Trophoblast cell (in vitro differentiated cells and primary cell): ENCODE data around the gene FTO.
A peak's percentile ranks its signal among the peaks of the same experiment; 100 is the strongest.

Source experiments
- DNase-seq, 2 donors: peaks; one replicate each; pipeline ENCODE4 v3.0.0-alpha.2; 2016
- H2AFZ ChIP-seq: 2 replicates; pipeline ENCODE4 v1.6.1; 2013; ENCODE audit warnings: low read length, moderate library complexity, mild to moderate bottlenecking; ENCODE audit not compliant: insufficient read depth, poor library complexity
- H2AK5ac ChIP-seq: 2 replicates; pipeline ENCODE4 v1.6.1; 2013; ENCODE audit warnings: mild to moderate bottlenecking, low read length
- H2BK120ac ChIP-seq: 2 replicates; pipeline ENCODE4 v1.6.1; 2013; ENCODE audit warnings: low read length, mild to moderate bottlenecking, moderate library complexity; ENCODE audit not compliant: insufficient read depth, poor library complexity
- H2BK12ac ChIP-seq: 2 replicates; pipeline ENCODE4 v1.6.1; 2013; ENCODE audit warnings: mild to moderate bottlenecking, low read length, moderate library complexity
- H2BK5ac ChIP-seq: 2 replicates; pipeline ENCODE4 v1.6.1; 2013; ENCODE audit warnings: low read length, low read depth, moderate library complexity, mild to moderate bottlenecking; ENCODE audit not compliant: poor library complexity
- H3K14ac ChIP-seq: 2 replicates; pipeline ENCODE4 v1.6.1; 2013; ENCODE audit warnings: mild to moderate bottlenecking, low read length
- H3K18ac ChIP-seq: 2 replicates; pipeline ENCODE4 v1.6.1; 2013; ENCODE audit warnings: mild to moderate bottlenecking, low read length
- H3K23ac ChIP-seq: 2 replicates; pipeline ENCODE4 v1.6.1; 2013; ENCODE audit warnings: low read length
- H3K27ac ChIP-seq: 2 replicates; pipeline ENCODE4 v1.5.1; 2013; ENCODE audit warnings: low read depth, mild to moderate bottlenecking, inconsistent platforms, low read length, moderate library complexity
- H3K27me3 ChIP-seq: 2 replicates; pipeline ENCODE4 v1.6.1; 2013; ENCODE audit warnings: inconsistent platforms, mild to moderate bottlenecking, low read length, moderate library complexity; ENCODE audit not compliant: insufficient read depth
- H3K36me3 ChIP-seq, 2 experiments: 1 replicate in 1 of 2; 2 replicates in 1 of 2; pipeline ENCODE4 v1.6.1; 2013; ENCODE audit warnings: low read length in 2 of 2, mild to moderate bottlenecking in 2 of 2, moderate library complexity in 1 of 2; ENCODE audit not compliant: insufficient read depth in 2 of 2, control insufficient read depth in 1 of 2
- H3K4ac ChIP-seq: 2 replicates; pipeline ENCODE4 v1.6.1; 2013; ENCODE audit warnings: low read depth, mild to moderate bottlenecking, low read length, moderate library complexity
- H3K4me1 ChIP-seq, 2 experiments: 1 replicate in 1 of 2; 2 replicates in 1 of 2; pipeline ENCODE4 v1.6.1; 2013; ENCODE audit warnings: low read length in 2 of 2, mild to moderate bottlenecking in 2 of 2, moderate library complexity in 1 of 2; ENCODE audit not compliant: insufficient read depth in 2 of 2, control insufficient read depth in 1 of 2
- H3K4me2 ChIP-seq: 2 replicates; pipeline ENCODE4 v1.6.1; 2013; ENCODE audit warnings: inconsistent platforms, mild to moderate bottlenecking, low read length, moderate library complexity
- H3K4me3 ChIP-seq: 2 replicates; pipeline ENCODE4 v1.5.1; 2013; ENCODE audit warnings: mild to moderate bottlenecking, low read depth, low read length, inconsistent platforms
- H3K79me1 ChIP-seq: one replicate; pipeline ENCODE4 v1.6.1; 2013; ENCODE audit warnings: low read length
- H3K79me2 ChIP-seq: 2 replicates; pipeline ENCODE4 v1.6.1; 2013; ENCODE audit warnings: low read length, mild to moderate bottlenecking; ENCODE audit not compliant: control insufficient read depth, insufficient read depth, poor library complexity
- H3K9ac ChIP-seq: 2 replicates; pipeline ENCODE4 v1.6.1; 2013; ENCODE audit warnings: mild to moderate bottlenecking, low read length
- H3K9me3 ChIP-seq: 2 replicates; pipeline ENCODE4 v1.6.1; 2013; ENCODE audit warnings: low read depth, mild to moderate bottlenecking, control low read depth, inconsistent platforms, low read length; ENCODE audit not compliant: insufficient read depth
- H4K12ac ChIP-seq: 2 replicates; pipeline ENCODE4 v1.6.1; 2013; ENCODE audit warnings: low read depth, mild to moderate bottlenecking, low read length, moderate library complexity
- H4K8ac ChIP-seq: 2 replicates; pipeline ENCODE4 v1.6.1; 2013; ENCODE audit warnings: low read depth, mild to moderate bottlenecking, low read length, moderate library complexity
- H4K91ac ChIP-seq: one replicate; pipeline ENCODE4 v1.6.1; 2013; ENCODE audit warnings: low read depth, mild to moderate bottlenecking, low read length, moderate library complexity
- WGBS: extraction: QIAGEN DNeasy Blood & Tissue Kit; methylation state at CpG from one replicate; pipeline ENCODE4 v1.1.7; 2013; ENCODE audit warnings: missing lambda C conversion rate; ENCODE audit not compliant: insufficient read length, insufficient coverage; ENCODE audit errors: extremely low coverage; 5-methylcytosine and 5-hydroxymethylcytosine counted together

Gene FTO

GRCh38 chr16:53908731-53909130 is 204.8 kb downstream of the FTO start:
- Histone ChIP-seq H2BK120ac (no peak overlapping the region), H3K4me1 (peaks cover 0 to 5% of the 10 kb centered on the region in 2 experiments), H4K8ac (no peak overlapping the region), H3K79me2 (no peaks in the 10 kb centered on the region), H3K18ac (no peak overlapping the region), H2AFZ (no peak overlapping the region), H3K9ac (no peak overlapping the region), H2AK5ac (no peak overlapping the region), H3K23ac (no peak overlapping the region), H3K4me3 (no peak overlapping the region), H3K14ac (no peak overlapping the region), H2BK5ac (no peak overlapping the region), H4K91ac (no peak overlapping the region), H3K27me3 (no peaks in the 10 kb centered on the region), H3K4me2 (no peak overlapping the region), H2BK12ac (no peak overlapping the region), H3K36me3 (no peaks in the 10 kb centered on the region), H4K12ac (no peak overlapping the region), H3K4ac (no peak overlapping the region), H3K27ac (no peak overlapping the region), H3K9me3 (no peaks in the 10 kb centered on the region), H3K79me1 (no peaks in the 10 kb centered on the region)
- no CpG with 5 or more reads among the region's 3 CpGs for WGBS
- DNase-seq: no peak

GRCh38 chr16:53910990-53911389 is 207.0 kb downstream of the FTO start:
- DNase-seq: no peak
- Histone ChIP-seq H2BK5ac (no peak overlapping the region), H3K4me3 (no peak overlapping the region), H3K9me3 (no peaks in the 10 kb centered on the region), H4K91ac (no peak overlapping the region), H4K8ac (no peak overlapping the region), H3K27me3 (no peaks in the 10 kb centered on the region), H3K79me1 (no peaks in the 10 kb centered on the region), H3K27ac (no peak overlapping the region), H3K23ac (peak overlapping the region; percentile 54), H3K18ac (no peak overlapping the region), H3K4me2 (no peak overlapping the region), H4K12ac (no peak overlapping the region), H3K14ac (no peak overlapping the region), H3K79me2 (no peaks in the 10 kb centered on the region), H3K9ac (no peak overlapping the region), H3K36me3 (no peaks in the 10 kb centered on the region), H2BK120ac (no peak overlapping the region), H3K4ac (no peak overlapping the region), H2AK5ac (no peak overlapping the region), H2AFZ (no peak overlapping the region), H3K4me1 (peaks cover 0 to 5% of the 10 kb centered on the region in 2 experiments), H2BK12ac (no peak overlapping the region)
- no CpG with 5 or more reads among the region's 7 CpGs for WGBS

GRCh38 chr16:53911513-53911912 is 207.6 kb downstream of the FTO start:
- no peak overlapping the region for H2AK5ac ChIP-seq
- H2AFZ ChIP-seq: no peak overlapping the region
- H3K4me1 ChIP-seq: peaks cover 0 to 5% of the 10 kb centered on the region in 2 experiments

DNA sequence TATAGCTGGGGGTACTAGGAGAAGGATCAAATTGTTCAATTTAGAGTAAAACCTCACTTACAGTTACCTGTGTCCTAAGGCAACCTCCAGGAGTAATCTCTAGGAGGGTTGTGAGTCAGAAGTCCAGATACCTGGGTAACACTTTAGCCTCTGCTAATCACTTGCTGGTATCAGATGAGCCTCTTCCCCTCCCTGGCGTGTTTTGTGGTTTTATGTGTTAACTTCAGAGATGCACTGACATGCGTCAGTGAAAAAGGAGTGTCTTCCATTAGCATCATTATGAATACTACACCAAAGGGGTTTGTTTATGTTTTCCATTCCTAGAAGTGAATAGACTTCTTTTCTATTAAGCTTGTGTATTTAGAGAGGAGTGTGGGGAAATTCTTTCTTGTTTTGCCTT is 208.2 kb downstream of the FTO start:
- H2BK5ac ChIP-seq: no peak overlapping the region
- no peak overlapping the region for H3K9ac ChIP-seq
- H3K4me2 ChIP-seq: no peak overlapping the region
- no peaks in the 10 kb centered on the region for H3K36me3 ChIP-seq
- H2AK5ac ChIP-seq: no peak overlapping the region
- no peak overlapping the region for H3K14ac ChIP-seq
- H4K12ac ChIP-seq: no peak overlapping the region
- WGBS: no CpG with 5 or more reads among the region's 2 CpGs
- no peak overlapping the region for H2BK12ac ChIP-seq
- H3K79me2 ChIP-seq: no peaks in the 10 kb centered on the region
- no peak overlapping the region for H2BK120ac ChIP-seq
- no peak overlapping the region for H4K91ac ChIP-seq
- H3K18ac ChIP-seq: no peak overlapping the region
- H3K4me3 ChIP-seq: no peak overlapping the region
- no peak overlapping the region for H3K4ac ChIP-seq
- no peak overlapping the region for H3K27ac ChIP-seq
- H3K23ac ChIP-seq: no peak overlapping the region
- DNase-seq: peak; percentile 28 to 32
- no peak overlapping the region for H4K8ac ChIP-seq
- H2AFZ ChIP-seq: no peak overlapping the region
- H3K4me1 ChIP-seq: peaks cover 0 to 5% of the 10 kb centered on the region in 2 experiments
- no peaks in the 10 kb centered on the region for H3K27me3 ChIP-seq
- no peaks in the 10 kb centered on the region for H3K9me3 ChIP-seq
- no peaks in the 10 kb centered on the region for H3K79me1 ChIP-seq

More at GRCh38 chr16:53911513-53911912, 207.6 kb downstream of the FTO start:
- H3K18ac ChIP-seq: no peak overlapping the region
- H3K9me3 ChIP-seq: no peaks in the 10 kb centered on the region
- no peak overlapping the region for H3K4me3 ChIP-seq
- peak overlapping the region; percentile 54 for H3K23ac ChIP-seq
- H3K79me1 ChIP-seq: no peaks in the 10 kb centered on the region
- H2BK120ac ChIP-seq: no peak overlapping the region
- no CpG with 5 or more reads among the region's 2 CpGs for WGBS
- H3K27me3 ChIP-seq: no peaks in the 10 kb centered on the region
- H2BK12ac ChIP-seq: no peak overlapping the region
- H3K4ac ChIP-seq: no peak overlapping the region
- no peak overlapping the region for H2BK5ac ChIP-seq
- H3K4me2 ChIP-seq: no peak overlapping the region
- no peak overlapping the region for H3K9ac ChIP-seq
- no peaks in the 10 kb centered on the region for H3K79me2 ChIP-seq
- H3K27ac ChIP-seq: no peak overlapping the region
- no peaks in the 10 kb centered on the region for H3K36me3 ChIP-seq
- no peak overlapping the region for H4K12ac ChIP-seq
- DNase-seq: no peak
- no peak overlapping the region for H4K91ac ChIP-seq
- H3K14ac ChIP-seq: no peak overlapping the region
- H4K8ac ChIP-seq: no peak overlapping the region
